Vagina (tissue), 2 donors: ENCODE data around the gene GLMP.

Experiments
- CTCF ChIP-seq, 3 experiments: fragments of 450-650 bp in 2 of 3; fragments of 200-600 bp in 1 of 3; sonication (generic) in 1 of 3; IDR thresholded peaks; one replicate each; pipeline ENCODE4 v1.5.1; 2017 to 2019; ENCODE audit warnings: antibody characterized with exemption in 3 of 3, mild to moderate bottlenecking in 2 of 3, moderate library complexity in 2 of 3
- POLR2A ChIP-seq, 2 donors: fragments of 450-650 bp; IDR thresholded peaks; one replicate each; pipeline ENCODE4 v1.6.1; 2017; ENCODE audit warnings: antibody characterized with exemption in 2 of 2, mild to moderate bottlenecking in 2 of 2, moderate library complexity in 2 of 2
- POLR2AphosphoS5 ChIP-seq, 2 donors: sonication (generic); formaldehyde crosslinking; IDR thresholded peaks; one replicate each; pipeline ENCODE4 v1.9.0; 2017; ENCODE audit warnings: antibody characterized with exemption in 2 of 2, mild to moderate bottlenecking in 2 of 2, low read depth in 1 of 2; ENCODE audit not compliant: insufficient read depth in 1 of 2

GRCh38 chr1:156251527-156251926 is 44.0 kb downstream of the GLMP start:
- TF ChIP-seq CTCF (IDR thresholded peaks at IDR 0.05) (no peak), POLR2A (IDR thresholded peaks at IDR 0.05) (no peak), POLR2AphosphoS5 (IDR thresholded peaks at IDR 0.05; ENCODE audit: insufficient read depth in 1 of 2, low read depth in 1 of 2) (no peak)
